Measurements from ENCODE around the gene CAPZB.

Gene CAPZB

DNA sequence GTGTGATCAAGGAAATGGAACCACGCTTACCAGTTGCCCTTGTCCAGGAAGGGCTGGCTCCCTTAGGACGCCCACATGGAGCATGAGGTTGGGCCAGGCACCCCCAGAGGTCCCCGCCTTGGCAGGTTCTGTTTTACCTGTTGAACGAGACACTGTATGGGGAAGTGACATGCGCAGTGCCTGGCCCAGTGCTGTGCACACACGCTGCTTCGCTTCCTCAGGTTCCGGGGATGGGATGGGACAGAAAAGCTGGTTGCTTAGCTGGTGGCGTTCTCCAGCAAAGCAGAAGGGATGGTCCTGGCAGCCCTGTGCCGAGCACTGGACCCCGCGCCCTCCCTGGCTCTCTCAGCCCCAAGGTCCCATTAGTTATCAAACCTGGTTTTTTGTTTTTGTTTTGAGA lies 152.5 kb downstream of the CAPZB start:
- no peaks in the 10 kb centered on the region for H3K27me3 ChIP-seq (ENCODE audit: insufficient read depth, low read depth, severe bottlenecking)
- TF ChIP-seq CTCF (IDR thresholded peaks at IDR 0.05; ENCODE audit: low read depth, low read length) = no peak
- H3K4me3 ChIP-seq (ENCODE audit: low read depth, low read length) = no peak overlapping the region
- H3K9me3 ChIP-seq (ENCODE audit: severe bottlenecking) = no peaks in the 10 kb centered on the region
- no peak overlapping the region for H3K27ac ChIP-seq
- H3K36me3 ChIP-seq = peaks cover 15% of the 10 kb centered on the region
- no peak for DNase-seq

GRCh38 chr1:19331262-19331878 lies 154.0 kb downstream of the CAPZB start:
- TF ChIP-seq CTCF (IDR thresholded peaks at IDR 0.05; ENCODE audit: low read depth, low read length) = no peak
- Histone ChIP-seq H3K27ac (no peak overlapping the region), H3K36me3 (peaks cover 22% of the 10 kb centered on the region), H3K27me3 (ENCODE audit: insufficient read depth, low read depth, severe bottlenecking) (no peaks in the 10 kb centered on the region), H3K4me3 (ENCODE audit: low read depth, low read length) (no peak overlapping the region), H3K9me3 (ENCODE audit: severe bottlenecking) (no peaks in the 10 kb centered on the region)
- DNase-seq = no peak

DNA sequence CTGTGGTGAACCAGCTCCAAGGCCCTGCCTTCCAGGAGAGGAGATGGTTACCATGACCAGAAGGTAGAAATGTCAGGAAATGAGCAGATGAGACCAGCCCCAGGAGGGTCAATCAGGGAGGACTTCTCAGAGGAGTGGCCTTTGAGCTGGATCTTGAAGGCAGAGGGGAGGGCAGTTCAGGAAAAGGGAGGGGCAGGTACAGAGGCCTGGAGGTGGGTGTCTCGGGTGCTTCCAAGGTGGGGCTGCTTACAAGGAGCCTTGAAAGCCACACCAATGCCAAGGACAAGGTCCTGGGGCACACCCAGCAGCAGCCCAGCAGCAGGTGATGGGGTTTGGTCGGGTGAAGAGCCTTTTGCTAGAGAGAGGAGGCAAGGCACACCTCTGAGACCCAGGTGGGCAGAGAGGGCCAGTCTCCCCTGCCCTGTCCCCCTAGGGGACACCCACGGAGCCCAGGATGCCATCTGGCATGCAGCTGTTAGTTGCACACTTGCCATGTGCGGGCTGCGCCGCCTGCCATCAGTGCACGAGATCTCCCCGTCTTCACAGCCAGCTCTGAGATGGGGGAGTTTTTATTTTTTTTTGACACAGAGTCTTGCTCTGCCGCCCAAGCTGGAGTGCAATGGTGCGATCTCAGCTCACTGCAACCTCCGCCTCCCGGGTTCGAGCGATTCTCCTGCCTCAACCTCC lies 154.7 kb downstream of the CAPZB start:
- Histone ChIP-seq H3K4me3 (ENCODE audit: low read depth, low read length) (no peak overlapping the region), H3K27me3 (ENCODE audit: insufficient read depth, low read depth, severe bottlenecking) (no peaks in the 10 kb centered on the region), H3K27ac (no peak overlapping the region), H3K36me3 (peaks cover 30% of the 10 kb centered on the region), H3K9me3 (ENCODE audit: severe bottlenecking) (no peaks in the 10 kb centered on the region)
- no peak for DNase-seq
- no peak for TF ChIP-seq CTCF (IDR thresholded peaks at IDR 0.05; ENCODE audit: low read depth, low read length)

DNA sequence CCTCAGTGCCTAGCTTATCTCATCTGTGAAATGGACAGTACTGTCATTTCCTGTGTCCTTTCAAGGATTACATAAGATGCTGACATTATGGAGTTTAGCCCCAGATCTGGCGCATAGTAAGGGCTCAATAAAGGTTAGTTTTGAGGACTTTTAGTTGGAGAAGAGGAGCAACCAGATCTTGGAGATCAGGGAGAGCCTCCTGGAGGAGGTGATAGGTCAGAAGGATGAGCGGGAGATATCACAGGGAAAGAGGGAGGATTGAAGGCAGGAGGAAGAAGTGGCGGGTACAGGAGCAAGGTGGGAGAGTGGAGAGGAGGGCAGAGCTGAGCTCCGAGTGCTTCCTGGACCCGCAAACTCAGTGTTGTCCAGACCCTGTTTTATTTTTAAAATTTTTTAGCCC lies 155.7 kb downstream of the CAPZB start:
- no peak for TF ChIP-seq CTCF (IDR thresholded peaks at IDR 0.05; ENCODE audit: low read depth, low read length)
- Histone ChIP-seq H3K36me3 (peaks cover 33% of the 10 kb centered on the region), H3K4me3 (ENCODE audit: low read depth, low read length) (no peak overlapping the region), H3K9me3 (ENCODE audit: severe bottlenecking) (no peaks in the 10 kb centered on the region), H3K27ac (no peak overlapping the region), H3K27me3 (ENCODE audit: insufficient read depth, low read depth, severe bottlenecking) (no peaks in the 10 kb centered on the region)
- no peak for DNase-seq

GRCh38 chr1:19329188-19329587 lies 156.2 kb downstream of the CAPZB start:
- no peaks in the 10 kb centered on the region for H3K27me3 ChIP-seq (ENCODE audit: insufficient read depth, low read depth, severe bottlenecking)
- no peak for TF ChIP-seq CTCF (IDR thresholded peaks at IDR 0.05; ENCODE audit: low read depth, low read length)
- no peaks in the 10 kb centered on the region for H3K9me3 ChIP-seq (ENCODE audit: severe bottlenecking)
- DNase-seq = no peak
- no peak overlapping the region for H3K27ac ChIP-seq
- no peak overlapping the region for H3K4me3 ChIP-seq (ENCODE audit: low read depth, low read length)
- peaks cover 37% of the 10 kb centered on the region for H3K36me3 ChIP-seq

- Histone ChIP-seq H3K27me3 (ENCODE audit: insufficient read depth, low read depth, severe bottlenecking) (no peaks in the 10 kb centered on the region), H3K27ac (no peak overlapping the region), H3K9me3 (ENCODE audit: severe bottlenecking) (no peaks in the 10 kb centered on the region), H3K4me3 (ENCODE audit: low read depth, low read length) (no peak overlapping the region), H3K36me3 (peaks cover 42% of the 10 kb centered on the region)
- no peak for TF ChIP-seq CTCF (IDR thresholded peaks at IDR 0.05; ENCODE audit: low read depth, low read length)
- no peak for DNase-seq
Observed at GRCh38 chr1:19328486-19328885, 156.9 kb downstream of the CAPZB start.

Data from WERI-Rb-1 (cell line).